ENCODE results near the gene ARPC1A.

- no peak for TF ChIP-seq BHLHE40 (IDR thresholded peaks at IDR 0.05; ENCODE audit: borderline replicate concordance)
- no peak for TF ChIP-seq FOXA1 (IDR thresholded peaks at IDR 0.05)
- TF ChIP-seq ELF4 (IDR thresholded peaks at IDR 0.05) = no peak
- TF ChIP-seq FOXM1 (IDR thresholded peaks at IDR 0.05; ENCODE audit: borderline replicate concordance) = no peak
- TF ChIP-seq SUZ12 (IDR thresholded peaks at IDR 0.05) = no peak
- TF ChIP-seq HDGF (IDR thresholded peaks at IDR 0.05; ENCODE audit: borderline replicate concordance) = no peak
Measured at GRCh38 chr7:99379043-99379577, 53.4 kb downstream of the ARPC1A start.

All from HEK293T (cell line).